MCF 10A (cell line): ENCODE measurements around the gene RPS3. TPM values are rescaled to one million over a fixed set of nuclear protein-coding genes. Genes with fewer than 3 reads are reported as not detected.

Experiments
- BruUV-seq: library from RNA; stranded (reverse); fragments of 400-500 nt; replicated peaks from 2 replicates; lab custom pipeline; 2021; lab: Mats Ljungman, UMichigan
- CTCF ChIA-PET: fragments of 300-600 bp; sonication (Branson Sonifier 250); formaldehyde crosslinking; extraction: SDS; loops from one replicate; lab custom pipeline; 2021; ENCODE audit warnings: antibody characterized with exemption, inconsistent platforms; lab: Yijun Ruan, JAX
- POLR2A ChIA-PET: fragments of 300-600, 350-650 bp; sonication (Branson Sonifier 250); formaldehyde crosslinking; extraction: SDS; loops from one replicate; lab custom pipeline; 2020; ENCODE audit warnings: antibody characterized with exemption, inconsistent platforms; lab: Yijun Ruan, JAX
- DNase-seq: peaks from one replicate; pipeline ENCODE4 v3.0.0-alpha.2; 2018; ENCODE audit not compliant: unreplicated experiment
- H3K27ac Mint-ChIP-seq: one replicate; pipeline ENCODE4 v1.8.0; 2022; ENCODE audit warnings: mild to moderate bottlenecking, low read depth, mixed read lengths; ENCODE audit not compliant: unreplicated experiment
- H3K27me3 Mint-ChIP-seq: one replicate; pipeline ENCODE4 v1.8.0; 2022; ENCODE audit warnings: mixed read lengths; ENCODE audit not compliant: insufficient read depth, unreplicated experiment
- H3K36me3 Mint-ChIP-seq: one replicate; pipeline ENCODE4 v1.8.0; 2022; ENCODE audit warnings: mild to moderate bottlenecking, moderate library complexity, mixed read lengths; ENCODE audit not compliant: insufficient read depth, unreplicated experiment
- H3K4me1 Mint-ChIP-seq: one replicate; pipeline ENCODE4 v1.8.0; 2022; ENCODE audit warnings: mixed read lengths; ENCODE audit not compliant: insufficient read depth, unreplicated experiment
- H3K4me3 Mint-ChIP-seq: one replicate; pipeline ENCODE4 v1.8.0; 2022; ENCODE audit warnings: mild to moderate bottlenecking, moderate library complexity, mixed read lengths; ENCODE audit not compliant: unreplicated experiment
- H3K9me3 Mint-ChIP-seq: one replicate; pipeline ENCODE4 v1.8.0; 2022; ENCODE audit warnings: mixed read lengths; ENCODE audit not compliant: unreplicated experiment
- CTCF ChIP-seq: fragments of 200-600 bp; IDR thresholded peaks from one replicate; pipeline ENCODE4 v1.8.0; 2022; ENCODE audit warnings: antibody characterized with exemption, mild to moderate bottlenecking; ENCODE audit not compliant: unreplicated experiment
- intact Hi-C: fragments of 100-400 bp; cut with micrococcal nuclease; formaldehyde crosslinking; loops from 2 replicates; pipeline ENCODE4 v1.14.1; 2022
- total RNA-seq: library from RNA; stranded (reverse); gene quantifications from 2 replicates; pipeline ENCODE4 v1.2.3, GENCODE V29; 2022

RPS3 gene
- total RNA-seq, 1 experiment from 2014 or later, result 3,444 TPM

- no peak overlapping the region for H3K4me3 Mint-ChIP-seq
- DNase-seq, result no peak
- H3K9me3 Mint-ChIP-seq, result no peaks in the 10 kb centered on the region
- peaks cover 5% of the 10 kb centered on the region for H3K4me1 Mint-ChIP-seq
- no peak for TF ChIP-seq CTCF
- no peaks in the 10 kb centered on the region for H3K27me3 Mint-ChIP-seq
- BruUV-seq, result no TSS peak
- no peaks in the 10 kb centered on the region for H3K36me3 Mint-ChIP-seq
- ChIA-PET CTCF (interaction anchor here (0.5 to 13.7 kb wide), 26 partner anchors 10 to 592 kb away, joined by 3 to 453 read pairs (median 4); partner anchors contain the start of gene GDPD5), POLR2A (interaction anchor here (0.5 to 3.3 kb wide), 5 partner anchors 13 to 805 kb away, joined by 3 to 15 read pairs (median 3); no protein-coding TSS in a partner anchor)
- intact Hi-C loops, result loop anchor here (1.0 to 2.0 kb wide), 3 partner anchors 57 to 144 kb away; no protein-coding TSS in a partner anchor
- H3K27ac Mint-ChIP-seq, result no peak overlapping the region
Measured at GRCh38 chr11:75387736-75388294, 11.5 kb upstream of the RPS3 start.

GRCh38 chr11:75388386-75389275 is 10.7 kb upstream of the RPS3 start:
- H3K27ac Mint-ChIP-seq, result no peak overlapping the region
- TF ChIP-seq CTCF, result peak; percentile 67
- peaks cover 5% of the 10 kb centered on the region for H3K4me1 Mint-ChIP-seq
- CTCF ChIA-PET, result interaction anchor here (0.5 to 13.7 kb wide), 39 partner anchors 9 to 591 kb away, joined by 3 to 453 read pairs (median 4); partner anchors contain the start of gene GDPD5
- H3K36me3 Mint-ChIP-seq, result no peaks in the 10 kb centered on the region
- BruUV-seq, result no TSS peak
- no peaks in the 10 kb centered on the region for H3K27me3 Mint-ChIP-seq
- H3K4me3 Mint-ChIP-seq, result no peak overlapping the region
- intact Hi-C loops, result loop anchor here (1.0 to 2.0 kb wide), 3 partner anchors 56 to 144 kb away; no protein-coding TSS in a partner anchor
- POLR2A ChIA-PET, result interaction anchor here (0.5 to 3.3 kb wide), 6 partner anchors 12 to 804 kb away, joined by 3 to 15 read pairs (median 3); no protein-coding TSS in a partner anchor
- peak; percentile 86 for DNase-seq
- no peaks in the 10 kb centered on the region for H3K9me3 Mint-ChIP-seq

- Mint-ChIP-seq H3K9me3 (no peaks in the 10 kb centered on the region), H3K27me3 (no peaks in the 10 kb centered on the region), H3K36me3 (no peaks in the 10 kb centered on the region), H3K27ac (no peak overlapping the region), H3K4me1 (peaks cover 4% of the 10 kb centered on the region), H3K4me3 (no peak overlapping the region)
- no TSS peak for BruUV-seq
- CTCF ChIA-PET, result interaction anchor here (0.6 to 13.7 kb wide), 30 partner anchors 8 to 448 kb away, joined by 3 to 453 read pairs (median 6); no protein-coding TSS in a partner anchor
- POLR2A ChIA-PET, result interaction anchor here (1.6 to 3.3 kb wide), 2 partner anchors 11 to 109 kb away, joined by 6 to 15 read pairs; no protein-coding TSS in a partner anchor
- TF ChIP-seq CTCF, result no peak
- intact Hi-C loops, result loop anchor here (2.0 kb wide), 1 partner anchor 56 kb away; no protein-coding TSS in a partner anchor
- DNase-seq, result no peak
Measured at GRCh38 chr11:75389276-75389605, 10.1 kb upstream of the RPS3 start.
